GM12891 (cell line): ENCODE measurements around the gene BCL10.

Experiments used
- POLR2A ChIP-seq: IDR thresholded peaks from 2 replicates; pipeline ENCODE4 v1.6.1; 2011; ENCODE audit warnings: low read depth, low read length, control low read depth
- POLR2AphosphoS5 ChIP-seq: IDR thresholded peaks from 2 replicates; pipeline ENCODE4 v1.6.1; 2011; ENCODE audit warnings: low read depth, low read length, control low read depth
- POU2F2 ChIP-seq: IDR thresholded peaks from 2 replicates; pipeline ENCODE4 v1.6.1; 2011; ENCODE audit warnings: low read depth, mild to moderate bottlenecking, control low read depth, low read length, moderate library complexity
- SPI1 ChIP-seq: IDR thresholded peaks from 2 replicates; pipeline ENCODE4 v1.6.1; 2011; ENCODE audit warnings: low read depth, low read length, control low read depth
- TAF1 ChIP-seq: IDR thresholded peaks from 2 replicates; pipeline ENCODE4 v1.6.1; 2011; ENCODE audit warnings: low read depth, low read length, control low read depth

DNA sequence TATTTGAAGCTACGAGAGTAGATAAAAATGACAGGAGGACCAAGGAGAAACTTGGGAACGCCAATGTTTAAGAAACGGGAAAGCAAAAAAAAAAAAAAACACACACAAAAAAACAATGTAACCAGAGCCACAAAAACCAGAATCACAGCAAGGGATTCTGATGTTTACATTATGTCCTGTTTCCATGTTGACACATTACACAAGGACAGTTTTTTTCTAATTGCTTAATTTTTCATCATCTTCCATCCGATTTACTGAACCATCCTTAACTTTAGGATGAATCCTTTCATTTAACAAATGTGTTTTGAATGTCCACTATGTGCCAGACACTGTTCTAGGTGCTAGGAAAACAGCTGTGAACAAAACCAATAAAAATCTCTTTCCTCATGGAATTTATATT lies 1.4 kb upstream of the BCL10 start:
- TF ChIP-seq POLR2A: no peak
- TF ChIP-seq POLR2AphosphoS5: no peak
- no peak for TF ChIP-seq TAF1
- no peak for TF ChIP-seq SPI1
- no peak for TF ChIP-seq POU2F2
